HepG2 (cell line): ENCODE measurements around the gene PLEKHA6. TPM values are rescaled to one million over a fixed set of nuclear protein-coding genes. Genes with fewer than 3 reads are reported as not detected.

Experiments used
- ELF1 ChIP-seq: sonication (generic); formaldehyde crosslinking; IDR thresholded peaks from 2 replicates; pipeline ENCODE4 v1.4.0; 2020; ENCODE audit warnings: missing genetic modification reagents
- FOXJ3 ChIP-seq: sonication (generic); formaldehyde crosslinking; IDR thresholded peaks from 2 replicates; pipeline ENCODE4 v1.4.0; 2020; ENCODE audit warnings: missing genetic modification reagents, mild to moderate bottlenecking, borderline replicate concordance
- HDAC6 ChIP-seq: fragments of 200-600 bp; sonication (generic); IDR thresholded peaks from 2 replicates; pipeline ENCODE4 v1.7.0; 2017; ENCODE audit warnings: mild to moderate bottlenecking, antibody characterized with exemption, low read length, low read depth
- HES4 ChIP-seq: sonication (generic); formaldehyde crosslinking; IDR thresholded peaks from 2 replicates; pipeline ENCODE4 v1.9.0; 2021; ENCODE audit warnings: mild to moderate bottlenecking, missing genetic modification reagents, borderline replicate concordance
- HOXA3 ChIP-seq: sonication (generic); formaldehyde crosslinking; IDR thresholded peaks from 2 replicates; pipeline ENCODE4 v1.5.0; 2020; ENCODE audit warnings: missing genetic modification reagents
- KDM5B ChIP-seq: sonication (generic); formaldehyde crosslinking; IDR thresholded peaks from 2 replicates; pipeline ENCODE4 v1.4.0; 2020; ENCODE audit warnings: missing genetic modification reagents, mild to moderate bottlenecking, borderline replicate concordance
- KLF6 ChIP-seq: IDR thresholded peaks from 2 replicates; pipeline ENCODE4 v1.8.0; 2016; ENCODE audit warnings: missing biosample characterization, missing genetic modification reagents
- NKX3-1 ChIP-seq: sonication (generic); formaldehyde crosslinking; IDR thresholded peaks from 2 replicates; pipeline ENCODE4 v1.5.0; 2020; ENCODE audit warnings: missing genetic modification reagents
- RFX5 ChIP-seq: IDR thresholded peaks from 2 replicates; pipeline ENCODE4 v1.6.1; 2011; ENCODE audit warnings: low read depth, low read length, improper control_type of control experiment
- RXRA ChIP-seq: sonication (generic); formaldehyde crosslinking; IDR thresholded peaks from 2 replicates; pipeline ENCODE4 v1.5.1; 2020; ENCODE audit warnings: missing genetic modification reagents
- SP140L ChIP-seq: sonication (generic); formaldehyde crosslinking; IDR thresholded peaks from 2 replicates; pipeline ENCODE4 v1.4.0; 2020; ENCODE audit warnings: missing genetic modification reagents, borderline replicate concordance
- USF2 ChIP-seq, 2 experiments: sonication (generic) in 1 of 2; formaldehyde crosslinking in 1 of 2; IDR thresholded peaks; 2 replicates each; pipeline versions ENCODE4 v1.5.1 to v1.6.1; 2011 to 2020; ENCODE audit warnings: borderline replicate concordance in 1 of 2, low read depth in 1 of 2, low read length in 1 of 2, mild to moderate bottlenecking in 1 of 2, missing genetic modification reagents in 1 of 2, moderate library complexity in 1 of 2
- ZNF121 ChIP-seq: sonication (generic); formaldehyde crosslinking; IDR thresholded peaks from 2 replicates; pipeline ENCODE4 v1.5.0; 2020; ENCODE audit warnings: mild to moderate bottlenecking, missing genetic modification reagents
- ZNF136 ChIP-seq: sonication (generic); formaldehyde crosslinking; IDR thresholded peaks from 2 replicates; pipeline ENCODE4 v1.8.1; 2022; ENCODE audit warnings: low read depth, mild to moderate bottlenecking, moderate library complexity, missing genetic modification reagents
- ZNF607 ChIP-seq: sonication (generic); formaldehyde crosslinking; IDR thresholded peaks from 2 replicates; pipeline ENCODE4 v1.5.1; 2020; ENCODE audit warnings: missing genetic modification reagents, mild to moderate bottlenecking, borderline replicate concordance
- ZUFSP ChIP-seq: sonication (generic); formaldehyde crosslinking; IDR thresholded peaks from 2 replicates; pipeline ENCODE4 v1.9.0; 2021; ENCODE audit warnings: missing genetic modification reagents, mild to moderate bottlenecking, borderline replicate concordance
- polyA plus RNA-seq, 8 experiments: library from polyadenylated mRNA; depleted of rRNA in 3 of 8; stranded (reverse) in 7 of 8; unstranded in 1 of 8; fragments of >200 nt; fragmentation: Illumina TruSeq in 4 of 8; extraction: Trizol in 4 of 8; gene quantifications; 2 replicates each; pipeline versions ENCODE4 v1.2.1 to v1.2.3, GENCODE V29; 2011 to 2016; ENCODE audit warnings: low read depth in 4 of 8, missing spikeins in 1 of 8, mixed read lengths in 1 of 8; ENCODE audit not compliant: insufficient read depth in 1 of 8
- total RNA-seq, 5 experiments: library from RNA; depleted of rRNA; stranded (reverse); fragments of >200 nt; fragmentation: Illumina TruSeq; extraction: Trizol; gene quantifications; 2 replicates each; pipeline ENCODE4 v1.2.3, GENCODE V29; 2016; ENCODE audit warnings: low read depth in 1 of 5
- TF ChIP-seq, protein P1 (sequence below): sonication (generic); formaldehyde crosslinking; IDR thresholded peaks from 2 replicates; pipeline ENCODE4 v1.5.1; 2020; ENCODE audit warnings: mild to moderate bottlenecking, missing genetic modification reagents
- TF ChIP-seq, protein P2 (sequence below): sonication (generic); formaldehyde crosslinking; IDR thresholded peaks from 2 replicates; pipeline ENCODE4 v1.4.0; 2020; ENCODE audit warnings: mild to moderate bottlenecking, missing genetic modification reagents

Gene PLEKHA6
- total and polyA plus RNA-seq, 2 of the 13 experiments (the other 11 are each of a cell fraction or from before 2014, with no cell fraction given): 5.3 to 11.4 TPM

GRCh38 chr1:204377800-204378668 is 18.3 kb upstream of the PLEKHA6 start (continued):
- TF ChIP-seq ZNF607 (CRISPR knock-in tag) (peak; percentile 47; the same call in 1 of the 2 replicates), ZUFSP (CRISPR knock-in tag) (no peak), NKX3-1 (CRISPR knock-in tag) (no peak), HDAC6 (no peak), KLF6 (CRISPR knock-in tag) (no peak), ZNF121 (CRISPR knock-in tag) (no peak), HES4 (0 out of 2 replicates have a peak, but pooled peaks have one; percentile 63), SP140L (no peak), ZNF136 (CRISPR knock-in tag) (0 out of 2 replicates have a peak, but pooled peaks have one; percentile 7), HOXA3 (CRISPR knock-in tag) (peak; percentile 53; the same call in 1 of the 2 replicates), USF2 (IDR thresholded peaks at IDR 0.05; ENCODE audit: low read depth, low read length) (no peak), USF2 (CRISPR knock-in tag; IDR thresholded peaks at IDR 0.05; ENCODE audit: borderline replicate concordance) (no peak), RFX5 (no peak), KDM5B (CRISPR knock-in tag) (peak; percentile 70; the same call in 1 of the 2 replicates), RXRA (CRISPR knock-in tag) (peak; percentile 57; the same call in 1 of the 2 replicates), ELF1 (CRISPR knock-in tag) (peak; percentile 25; the same call in 1 of the 2 replicates), FOXJ3 (CRISPR knock-in tag) (no peak)
- TF ChIP-seq, protein P1, sequence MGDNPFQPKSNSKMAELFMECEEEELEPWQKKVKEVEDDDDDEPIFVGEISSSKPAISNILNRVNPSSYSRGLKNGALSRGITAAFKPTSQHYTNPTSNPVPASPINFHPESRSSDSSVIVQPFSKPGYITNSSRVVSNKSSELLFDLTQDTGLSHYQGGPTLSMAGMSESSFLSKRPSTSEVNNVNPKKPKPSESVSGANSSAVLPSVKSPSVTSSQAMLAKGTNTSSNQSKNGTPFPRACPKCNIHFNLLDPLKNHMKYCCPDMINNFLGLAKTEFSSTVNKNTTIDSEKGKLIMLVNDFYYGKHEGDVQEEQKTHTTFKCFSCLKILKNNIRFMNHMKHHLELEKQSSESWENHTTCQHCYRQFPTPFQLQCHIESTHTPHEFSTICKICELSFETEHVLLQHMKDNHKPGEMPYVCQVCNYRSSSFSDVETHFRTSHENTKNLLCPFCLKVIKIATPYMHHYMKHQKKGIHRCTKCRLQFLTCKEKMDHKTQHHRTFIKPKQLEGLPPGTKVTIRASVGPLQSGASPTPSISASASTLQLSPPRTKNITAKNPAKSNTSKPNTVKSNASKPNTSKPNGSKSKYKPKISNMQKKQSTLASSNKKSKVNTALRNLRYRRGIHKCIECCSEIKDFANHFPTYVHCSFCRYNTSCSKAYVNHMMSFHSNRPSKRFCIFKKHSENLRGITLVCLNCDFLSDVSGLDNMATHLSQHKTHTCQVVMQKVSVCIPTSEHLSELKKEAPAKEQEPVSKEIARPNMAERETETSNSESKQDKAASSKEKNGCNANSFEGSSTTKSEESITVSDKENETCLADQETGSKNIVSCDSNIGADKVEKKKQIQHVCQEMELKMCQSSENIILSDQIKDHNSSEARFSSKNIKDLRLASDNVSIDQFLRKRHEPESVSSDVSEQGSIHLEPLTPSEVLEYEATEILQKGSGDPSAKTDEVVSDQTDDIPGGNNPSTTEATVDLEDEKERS: no peak
- TF ChIP-seq, protein P2, sequence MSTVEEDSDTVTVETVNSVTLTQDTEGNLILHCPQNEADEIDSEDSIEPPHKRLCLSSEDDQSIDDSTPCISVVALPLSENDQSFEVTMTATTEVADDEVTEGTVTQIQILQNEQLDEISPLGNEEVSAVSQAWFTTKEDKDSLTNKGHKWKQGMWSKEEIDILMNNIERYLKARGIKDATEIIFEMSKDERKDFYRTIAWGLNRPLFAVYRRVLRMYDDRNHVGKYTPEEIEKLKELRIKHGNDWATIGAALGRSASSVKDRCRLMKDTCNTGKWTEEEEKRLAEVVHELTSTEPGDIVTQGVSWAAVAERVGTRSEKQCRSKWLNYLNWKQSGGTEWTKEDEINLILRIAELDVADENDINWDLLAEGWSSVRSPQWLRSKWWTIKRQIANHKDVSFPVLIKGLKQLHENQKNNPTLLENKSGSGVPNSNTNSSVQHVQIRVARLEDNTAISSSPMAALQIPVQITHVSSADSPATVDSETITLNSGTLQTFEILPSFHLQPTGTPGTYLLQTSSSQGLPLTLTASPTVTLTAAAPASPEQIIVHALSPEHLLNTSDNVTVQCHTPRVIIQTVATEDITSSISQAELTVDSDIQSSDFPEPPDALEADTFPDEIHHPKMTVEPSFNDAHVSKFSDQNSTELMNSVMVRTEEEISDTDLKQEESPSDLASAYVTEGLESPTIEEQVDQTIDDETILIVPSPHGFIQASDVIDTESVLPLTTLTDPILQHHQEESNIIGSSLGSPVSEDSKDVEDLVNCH (CRISPR knock-in tag): 0 out of 2 replicates have a peak, but pooled peaks have one; percentile 38
